ENCODE results near the gene PLEKHH2.

DNA sequence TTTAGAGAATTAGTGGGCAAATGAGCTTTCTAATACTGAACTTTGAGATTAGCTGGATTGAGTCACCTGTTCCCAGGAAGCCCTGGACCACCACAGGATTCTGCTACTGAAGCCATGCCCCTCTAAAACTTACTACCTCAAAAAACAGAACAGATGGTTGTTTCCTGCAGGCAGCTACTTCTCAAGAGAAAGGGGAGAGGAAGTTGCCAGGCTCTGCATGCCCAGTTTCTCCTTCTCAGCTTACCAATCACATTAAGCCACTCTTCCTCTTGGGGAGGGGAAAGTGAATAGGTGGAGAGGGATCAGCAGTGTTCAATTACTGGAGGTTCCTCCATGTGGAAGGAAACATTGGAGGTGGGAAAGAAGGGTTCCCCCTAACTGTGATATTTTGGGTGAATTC lies 64.1 kb downstream of the PLEKHH2 start:
- TF ChIP-seq CTCF (IDR thresholded peaks at IDR 0.05; ENCODE audit: insufficient read depth, low read depth, low read length) (no peak), EZH2 (IDR thresholded peaks at IDR 0.05; ENCODE audit: insufficient read depth, low read length) (no peak)

Data from astrocyte (in vitro differentiated cells and primary cell).